Tibial nerve (tissue), 4 donors: ENCODE results near the gene RAB40C. TPM values are rescaled to one million over a fixed set of nuclear protein-coding genes. Genes with fewer than 3 reads are reported as not detected.

Source experiments
- DNase-seq, 2 donors: peaks; one replicate each; pipeline ENCODE4 v3.0.0-alpha.2; 2019; ENCODE audit warnings: low spot score in 2 of 2
- H3K27ac ChIP-seq, 4 donors: fragments of 200-600 bp; sonication (generic) in 3 of 4; one replicate each; pipeline ENCODE4 v1.5.1; 2017 to 2019; ENCODE audit warnings: mild to moderate bottlenecking in 1 of 4
- H3K27me3 ChIP-seq, 2 donors: fragments of 200-600 bp; sonication (generic) in 1 of 2; one replicate each; pipeline versions ENCODE4 v1.5.1 to v1.6.0; 2017 to 2019
- H3K36me3 ChIP-seq, 3 donors: fragments of 200-600 bp; sonication (generic); one replicate each; pipeline ENCODE4 v1.5.1; 2018 to 2019
- H3K4me1 ChIP-seq, 4 donors: fragments of 200-600 bp; sonication (generic) in 3 of 4; one replicate each; pipeline ENCODE4 v1.5.1; 2017 to 2019
- H3K4me3 ChIP-seq, 4 donors: fragments of 200-600 bp; sonication (generic) in 3 of 4; one replicate each; pipeline ENCODE4 v1.5.1; 2017 to 2019; ENCODE audit warnings: mild to moderate bottlenecking in 1 of 4, moderate library complexity in 1 of 4
- H3K9me3 ChIP-seq, 4 donors: fragments of 200-600 bp; sonication (generic) in 3 of 4; one replicate each; pipeline ENCODE4 v1.5.1; 2017 to 2019
- CTCF ChIP-seq, 5 experiments: fragments of 200-600 bp in 3 of 5; fragments of 450-650 bp in 2 of 5; sonication (generic) in 3 of 5; IDR thresholded peaks; one replicate each; pipeline ENCODE4 v1.5.1; 2016 to 2019; ENCODE audit warnings: antibody characterized with exemption in 5 of 5, mild to moderate bottlenecking in 3 of 5, moderate library complexity in 2 of 5
- EP300 ChIP-seq, 2 donors: sonication (generic); formaldehyde crosslinking; IDR thresholded peaks; one replicate each; pipeline ENCODE4 v1.6.1; 2017; ENCODE audit warnings: antibody characterized with exemption in 2 of 2, mild to moderate bottlenecking in 1 of 2
- POLR2A ChIP-seq, 2 donors: fragments of 450-650 bp; IDR thresholded peaks; one replicate each; pipeline ENCODE4 v1.6.1; 2017; ENCODE audit warnings: antibody characterized with exemption in 2 of 2, mild to moderate bottlenecking in 2 of 2, moderate library complexity in 2 of 2
- WGBS, 2 donors: methylation state at CpG; one replicate each; pipeline ENCODE4 v1.1.5; 2018; 5-methylcytosine and 5-hydroxymethylcytosine counted together
- total RNA-seq, 4 donors: library from RNA; depleted of rRNA; stranded (reverse); fragments of >200 nt; gene quantifications; one replicate each; pipeline ENCODE4 v1.1.0, GENCODE V29; 2016

The RAB40C gene
- total RNA-seq, 4 donors from 2014 or later: 21.1 to 30.6 (median 27.5) TPM

- TF ChIP-seq POLR2A (IDR thresholded peaks at IDR 0.05) (no peak), EP300 (IDR thresholded peaks at IDR 0.05) (no peak), CTCF (IDR thresholded peaks at IDR 0.05) (no peak)
- Histone ChIP-seq H3K4me1 (peaks cover 0 to 45% (median 15%) of the 10 kb centered on the region in 4 donors), H3K27ac (no peak overlapping the region), H3K9me3 (no peaks in the 10 kb centered on the region), H3K4me3 (no peak overlapping the region), H3K36me3 (peaks cover 0 to 38% (median 0%) of the 10 kb centered on the region in 3 donors), H3K27me3 (no peaks in the 10 kb centered on the region)
- DNase-seq: no peak
- 53 to 55% methylated on average over 16 to 28 of the region's 38 CpGs for WGBS, 2 donors
Observed at GRCh38 chr16:583815-584591, 5.9 kb upstream of the RAB40C start.

GRCh38 chr16:585351-585750 is 4.5 kb upstream of the RAB40C start:
- no peak overlapping the region for H3K4me3 ChIP-seq
- TF ChIP-seq CTCF (IDR thresholded peaks at IDR 0.05): peak in 1 of 5 experiments; percentile 23
- no peak for TF ChIP-seq POLR2A (IDR thresholded peaks at IDR 0.05)
- no peak for DNase-seq
- peaks cover 0 to 32% (median 0%) of the 10 kb centered on the region in 3 donors for H3K36me3 ChIP-seq
- no peaks in the 10 kb centered on the region for H3K27me3 ChIP-seq
- H3K4me1 ChIP-seq: peaks cover 0 to 42% (median 15%) of the 10 kb centered on the region in 4 donors
- H3K27ac ChIP-seq: no peak overlapping the region
- WGBS, 2 donors: 8 to 14% methylated on average over 4 to 8 of the region's 10 CpGs
- no peaks in the 10 kb centered on the region for H3K9me3 ChIP-seq

- WGBS, 2 donors: 40 to 45% methylated on average over 15 to 16 of the region's 16 CpGs
- Histone ChIP-seq H3K27me3 (no peaks in the 10 kb centered on the region), H3K4me1 (peaks cover 0 to 49% (median 22%) of the 10 kb centered on the region in 4 donors), H3K4me3 (no peak overlapping the region), H3K36me3 (peaks cover 0 to 24% (median 0%) of the 10 kb centered on the region in 3 donors), H3K27ac (no peak overlapping the region), H3K9me3 (no peaks in the 10 kb centered on the region)
- no peak for TF ChIP-seq EP300 (IDR thresholded peaks at IDR 0.05)
- no peak for TF ChIP-seq POLR2A (IDR thresholded peaks at IDR 0.05)
- TF ChIP-seq CTCF (IDR thresholded peaks at IDR 0.05): no peak
- no peak for DNase-seq
Observed at GRCh38 chr16:586047-586644, 3.7 kb upstream of the RAB40C start.

- TF ChIP-seq CTCF (IDR thresholded peaks at IDR 0.05): no peak
- no peak for TF ChIP-seq POLR2A (IDR thresholded peaks at IDR 0.05)
- TF ChIP-seq EP300 (IDR thresholded peaks at IDR 0.05): no peak
- Histone ChIP-seq H3K36me3 (peaks cover 0 to 17% (median 0%) of the 10 kb centered on the region in 3 donors), H3K27ac (peak overlapping the region in 1 of 4 donors; percentile 14), H3K27me3 (no peaks in the 10 kb centered on the region), H3K9me3 (no peaks in the 10 kb centered on the region), H3K4me3 (no peak overlapping the region), H3K4me1 (peaks cover 0 to 57% (median 27%) of the 10 kb centered on the region in 4 donors)
- no peak for DNase-seq
- WGBS, 2 donors: 36 to 51% methylated on average over 5 to 14 of the region's 14 CpGs
Observed at GRCh38 chr16:586645-587590, 2.9 kb upstream of the RAB40C start.
